BE2C (cell line): ENCODE data around the gene ULK1.

Experiments
- DNase-seq: peaks from one replicate; pipeline ENCODE4 v3.0.0-alpha.2; 2020
- H3K27me3 ChIP-seq: fragments of 250-450 bp; sonication (Bioruptor Pico); 2 replicates; pipeline ENCODE4 v1.5.1; 2020; ENCODE audit warnings: mild to moderate bottlenecking
- H3K36me3 ChIP-seq: fragments of 250-450 bp; sonication (Bioruptor Pico); 2 replicates; pipeline ENCODE4 v1.5.1; 2020; ENCODE audit warnings: mild to moderate bottlenecking
- H3K4me1 ChIP-seq: fragments of 250-450 bp; sonication (Bioruptor Pico); 2 replicates; pipeline ENCODE4 v1.5.1; 2020
- H3K4me3 ChIP-seq: 2 replicates; pipeline ENCODE4 v1.5.1; 2011; ENCODE audit warnings: low read depth, low read length
- H3K9me3 ChIP-seq: fragments of 250-450 bp; sonication (Bioruptor Pico); 2 replicates; pipeline ENCODE4 v1.5.1; 2020
- CTCF ChIP-seq: IDR thresholded peaks from 2 replicates; pipeline ENCODE4 v1.5.1; 2012; ENCODE audit warnings: mild to moderate bottlenecking, low read depth, low read length

The ULK1 gene

DNA sequence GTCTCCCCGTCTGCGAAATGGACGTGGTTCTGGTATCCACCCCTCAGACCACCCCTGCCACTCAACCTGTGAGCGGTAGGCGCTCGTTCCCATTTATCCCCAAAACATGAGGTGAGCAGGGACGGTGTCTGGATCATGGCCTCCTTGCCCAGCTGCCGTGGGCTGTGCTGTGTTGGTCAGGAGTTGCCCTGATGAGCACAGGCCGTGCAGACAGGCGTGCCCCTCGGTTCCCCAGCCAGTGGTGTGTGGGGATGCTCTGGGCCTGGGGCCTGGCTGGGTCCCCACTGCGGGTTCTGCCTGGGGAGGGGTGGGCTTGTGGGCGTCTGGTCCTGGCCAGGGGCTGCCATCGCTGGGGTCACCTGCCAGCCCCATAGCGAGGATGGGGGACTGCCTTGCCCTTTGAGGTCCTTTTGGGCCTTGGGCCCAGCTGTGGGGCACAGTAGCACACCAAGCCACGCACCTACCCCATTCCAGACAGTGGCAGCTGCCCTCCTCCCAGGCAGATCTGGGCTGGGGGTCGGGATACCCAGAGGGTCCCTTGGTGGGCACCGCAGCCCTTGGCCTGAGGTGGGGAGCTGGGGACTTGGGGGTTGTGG, 23.4 kb downstream of the ULK1 start:
- no peak for TF ChIP-seq CTCF
- DNase-seq, result peak; percentile 11
- Histone ChIP-seq H3K36me3 (peaks cover 15% of the 10 kb centered on the region), H3K4me1 (peaks cover 5% of the 10 kb centered on the region), H3K9me3 (no peaks in the 10 kb centered on the region), H3K27me3 (no peaks in the 10 kb centered on the region), H3K4me3 (no peak overlapping the region)

DNA sequence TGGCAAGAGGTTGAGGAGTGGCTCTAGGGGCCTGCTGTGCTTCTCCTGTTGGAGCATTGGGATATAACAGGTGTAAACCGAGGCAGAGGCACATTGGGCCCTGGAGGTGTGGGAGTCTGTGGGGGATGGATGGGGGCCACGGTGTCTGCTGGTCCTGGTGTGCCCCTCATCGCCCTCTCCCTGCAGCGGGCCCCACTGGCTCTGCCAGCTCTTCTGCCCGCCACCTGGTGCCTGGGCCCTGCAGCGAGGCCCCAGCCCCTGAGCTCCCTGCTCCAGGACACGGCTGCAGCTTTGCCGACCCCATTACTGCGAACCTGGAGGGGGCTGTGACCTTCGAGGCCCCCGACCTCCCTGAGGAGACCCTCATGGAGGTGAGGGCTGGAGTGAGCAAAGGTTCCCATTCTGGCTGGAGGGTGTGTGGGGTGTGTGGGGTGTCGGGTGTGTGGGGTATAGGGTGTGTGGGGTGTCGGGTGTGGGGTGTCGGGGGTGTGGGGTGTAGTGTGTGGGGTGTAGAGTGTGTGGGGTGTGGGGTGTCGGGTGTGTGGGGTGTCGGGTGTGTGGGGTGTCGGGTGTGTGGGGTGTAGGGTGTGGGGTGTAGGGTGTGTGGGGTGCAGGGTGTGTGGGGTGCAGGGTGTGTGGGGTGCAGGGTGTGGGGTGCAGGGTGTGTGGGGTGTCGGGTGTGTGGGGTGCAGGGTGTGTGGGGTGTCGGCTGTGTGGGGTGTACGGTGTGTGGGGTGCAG, 24.1 kb downstream of the ULK1 start:
- Histone ChIP-seq H3K36me3 (peaks cover 15% of the 10 kb centered on the region), H3K27me3 (no peaks in the 10 kb centered on the region), H3K4me1 (no peaks in the 10 kb centered on the region), H3K9me3 (no peaks in the 10 kb centered on the region), H3K4me3 (no peak overlapping the region)
- no peak for TF ChIP-seq CTCF
- no peak for DNase-seq

GRCh38 chr12:131919051-131919347, 24.6 kb downstream of the ULK1 start:
- Histone ChIP-seq H3K4me1 (no peaks in the 10 kb centered on the region), H3K27me3 (no peaks in the 10 kb centered on the region), H3K9me3 (no peaks in the 10 kb centered on the region), H3K36me3 (peaks cover 15% of the 10 kb centered on the region), H3K4me3 (no peak overlapping the region)
- no peak for TF ChIP-seq CTCF
- no peak for DNase-seq

DNA sequence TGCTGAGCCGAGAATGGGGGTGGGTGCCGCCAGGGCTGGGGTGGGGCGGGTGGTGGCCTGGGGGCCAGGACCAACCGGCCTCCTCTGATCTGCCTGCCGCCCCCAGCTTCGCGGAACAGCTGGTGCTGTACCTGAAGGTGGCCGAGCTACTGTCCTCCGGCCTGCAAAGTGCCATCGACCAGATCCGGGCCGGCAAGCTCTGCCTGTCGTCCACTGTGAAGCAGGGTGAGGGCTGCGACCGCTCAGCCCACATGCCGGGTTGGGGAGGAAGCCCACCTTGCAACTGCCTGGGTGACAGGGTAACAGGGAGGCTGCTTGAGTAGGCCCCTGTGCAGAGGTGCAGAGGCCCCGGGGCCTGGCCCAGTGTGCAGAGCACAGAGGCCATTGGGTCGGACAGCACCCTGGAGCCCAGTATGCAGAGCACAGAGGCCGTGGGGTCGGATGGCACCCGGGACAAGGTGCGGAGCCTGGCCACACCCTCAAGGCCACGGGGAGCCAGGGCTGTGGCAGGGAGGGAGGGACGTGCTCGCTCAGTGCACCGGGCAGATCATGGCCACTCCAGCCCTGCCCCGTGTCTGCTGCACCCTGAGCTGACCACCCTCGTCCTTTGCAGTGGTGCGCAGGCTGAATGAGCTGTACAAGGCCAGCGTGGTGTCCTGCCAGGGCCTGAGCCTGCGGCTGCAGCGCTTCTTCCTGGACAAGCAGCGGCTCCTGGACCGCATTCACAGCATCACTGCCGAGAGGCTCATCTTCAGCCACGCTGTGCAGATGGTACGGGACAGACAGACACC, 25.1 kb downstream of the ULK1 start:
- peak; percentile 8 for DNase-seq
- no peak overlapping the region for H3K4me3 ChIP-seq
- H3K27me3 ChIP-seq, result no peaks in the 10 kb centered on the region
- no peaks in the 10 kb centered on the region for H3K9me3 ChIP-seq
- no peaks in the 10 kb centered on the region for H3K4me1 ChIP-seq
- peaks cover 15% of the 10 kb centered on the region for H3K36me3 ChIP-seq
- TF ChIP-seq CTCF, result no peak

DNA sequence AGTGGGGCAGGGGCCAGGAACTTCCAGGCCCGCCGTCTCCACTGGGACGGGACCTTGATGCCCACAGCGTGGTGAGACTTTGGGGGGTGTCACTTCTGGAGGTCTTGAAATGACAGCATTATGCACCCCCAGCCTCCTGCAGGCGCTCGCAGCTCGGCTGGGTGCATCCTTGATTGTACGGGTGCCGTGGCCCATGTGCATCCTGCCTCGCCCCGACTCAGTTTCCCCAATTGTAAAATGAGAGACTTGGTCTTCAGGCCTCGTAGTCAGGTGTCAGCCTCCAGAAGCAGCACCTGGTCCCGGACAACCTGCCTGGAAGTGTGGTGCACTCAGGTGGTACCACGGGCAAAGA, 25.7 kb downstream of the ULK1 start:
- Histone ChIP-seq H3K4me3 (no peak overlapping the region), H3K4me1 (no peaks in the 10 kb centered on the region), H3K9me3 (no peaks in the 10 kb centered on the region), H3K27me3 (no peaks in the 10 kb centered on the region), H3K36me3 (peaks cover 15% of the 10 kb centered on the region)
- no peak for DNase-seq
- no peak for TF ChIP-seq CTCF
